IMR-90 (cell line): Measurements from ENCODE around the gene NEGR1. TPM values are rescaled to one million over a fixed set of nuclear protein-coding genes. Genes with fewer than 3 reads are reported as not detected.

Source experiments
- ATAC-seq: fragments of 200-7000 bp; cut with Tn5 transposase; 2 replicates; pipeline ENCODE4 v1.9.1; 2020; ENCODE audit warnings: low read depth, mild to moderate bottlenecking, moderate library complexity
- BruUV-seq: library from RNA; stranded (reverse); fragments of 400-500 nt; replicated peaks from 2 replicates; lab custom pipeline; 2021; lab: Mats Ljungman, UMichigan
- CTCF ChIA-PET: fragments of 300-600 bp; formaldehyde crosslinking; extraction: SDS; loops from one replicate; lab custom pipeline; 2021; ENCODE audit warnings: antibody characterized with exemption; lab: Yijun Ruan, JAX
- POLR2A ChIA-PET: fragments of 300-600 bp; sonication (Branson Sonifier 250); formaldehyde crosslinking; loops from one replicate; lab custom pipeline; 2022; ENCODE audit warnings: antibody characterized with exemption; ENCODE audit not compliant: unreplicated experiment; lab: Charles Lee
- DNase-seq: peaks from one replicate; pipeline ENCODE4 v3.0.0; 2013
- H2AFZ ChIP-seq: replicated peaks from 2 replicates; pipeline ENCODE3; 2013; ENCODE audit warnings: low read length, mild to moderate bottlenecking; ENCODE audit not compliant: poor library complexity
- H2AK5ac ChIP-seq: 2 replicates; pipeline ENCODE4 v1.6.1; 2013; ENCODE audit warnings: low read depth, low read length, inconsistent platforms
- H2AK9ac ChIP-seq: replicated peaks from 2 replicates; pipeline ENCODE3; 2013; ENCODE audit warnings: mild to moderate bottlenecking, low read depth, low read length, moderate library complexity; ENCODE audit not compliant: poor library complexity
- H2BK120ac ChIP-seq: 2 replicates; pipeline ENCODE4 v1.6.1; 2013; ENCODE audit warnings: low read depth, low read length, inconsistent platforms
- H2BK15ac ChIP-seq: 3 replicates; pipeline ENCODE4 v1.6.1; 2013; ENCODE audit warnings: low read depth, low read length, inconsistent platforms
- H2BK20ac ChIP-seq: 2 replicates; pipeline ENCODE4 v1.6.1; 2013; ENCODE audit warnings: low read depth, mild to moderate bottlenecking, inconsistent platforms, low read length, moderate library complexity
- H2BK5ac ChIP-seq: 2 replicates; pipeline ENCODE4 v1.6.1; 2013; ENCODE audit warnings: mild to moderate bottlenecking, low read depth, low read length, inconsistent platforms; ENCODE audit not compliant: poor library complexity, severe bottlenecking
- H3K14ac ChIP-seq: replicated peaks from 2 replicates; pipeline ENCODE4 v1.6.1; 2013; ENCODE audit warnings: low read depth, low read length, inconsistent platforms
- H3K18ac ChIP-seq: 2 replicates; pipeline ENCODE4 v1.6.1; 2013; ENCODE audit warnings: low read depth, low read length, control low read depth
- H3K23ac ChIP-seq: 2 replicates; pipeline ENCODE4 v1.6.1; 2013; ENCODE audit warnings: low read depth, low read length, inconsistent platforms
- H3K27ac ChIP-seq: 2 replicates; pipeline ENCODE4 v1.5.1; 2013; ENCODE audit warnings: mild to moderate bottlenecking, control low read depth, low read length; ENCODE audit not compliant: insufficient read depth
- H3K27me3 ChIP-seq: 2 replicates; pipeline ENCODE4 v1.6.1; 2013; ENCODE audit warnings: low read length; ENCODE audit not compliant: control insufficient read depth, insufficient read depth
- H3K36me3 ChIP-seq: 2 replicates; pipeline ENCODE4 v1.6.1; 2013; ENCODE audit warnings: low read length, mixed read lengths; ENCODE audit not compliant: control insufficient read depth, insufficient read depth
- H3K4ac ChIP-seq: 2 replicates; pipeline ENCODE4 v1.6.1; 2013; ENCODE audit warnings: low read depth, low read length, inconsistent platforms
- H3K4me1 ChIP-seq: 2 replicates; pipeline ENCODE4 v1.6.1; 2013; ENCODE audit warnings: low read length, mixed read lengths; ENCODE audit not compliant: control insufficient read depth, insufficient read depth
- H3K4me2 ChIP-seq: 2 replicates; pipeline ENCODE4 v1.6.1; 2013; ENCODE audit warnings: low read depth, mild to moderate bottlenecking, control low read depth, low read length, moderate library complexity
- H3K4me3 ChIP-seq: 2 replicates; pipeline ENCODE4 v1.5.1; 2013; ENCODE audit warnings: low read depth, mild to moderate bottlenecking, control low read depth, low read length, moderate library complexity; ENCODE audit not compliant: insufficient read depth
- H3K56ac ChIP-seq: 2 replicates; pipeline ENCODE4 v1.6.1; 2013; ENCODE audit warnings: low read length, inconsistent platforms; ENCODE audit not compliant: insufficient read depth; ENCODE audit errors: extremely low read depth
- H3K79me1 ChIP-seq, 2 experiments: 2 replicates each; pipeline ENCODE4 v1.6.1; 2013; ENCODE audit warnings: low read length in 2 of 2, inconsistent platforms in 1 of 2, low read depth in 1 of 2
- H3K9ac ChIP-seq: 2 replicates; pipeline ENCODE4 v1.6.1; 2013; ENCODE audit warnings: low read depth, low read length, control low read depth
- H3K9me1 ChIP-seq: 2 replicates; pipeline ENCODE4 v1.6.1; 2013; ENCODE audit warnings: low read length, inconsistent platforms; ENCODE audit not compliant: insufficient read depth
- H3K9me3 ChIP-seq: 2 replicates; pipeline ENCODE4 v1.6.1; 2013; ENCODE audit warnings: low read length; ENCODE audit not compliant: control insufficient read depth, insufficient read depth
- H4K20me1 ChIP-seq: 2 replicates; pipeline ENCODE4 v1.6.1; 2013; ENCODE audit warnings: low read length, inconsistent platforms; ENCODE audit not compliant: insufficient read depth
- H4K5ac ChIP-seq: 2 replicates; pipeline ENCODE4 v1.6.1; 2013; ENCODE audit warnings: mild to moderate bottlenecking, low read depth, low read length, control low read depth
- H4K8ac ChIP-seq, 2 experiments: 2 replicates each; pipeline ENCODE4 v1.6.1; 2013; ENCODE audit warnings: low read depth in 2 of 2, low read length in 2 of 2, control low read depth in 1 of 2, inconsistent platforms in 1 of 2
- H4K91ac ChIP-seq: 2 replicates; pipeline ENCODE4 v1.6.1; 2013; ENCODE audit warnings: low read depth, low read length, inconsistent platforms; ENCODE audit not compliant: insufficient read depth
- BHLHE40 ChIP-seq: fragments of 150-350 bp; IDR thresholded peaks from 2 replicates; pipeline ENCODE4 v1.6.1; 2016; ENCODE audit warnings: mild to moderate bottlenecking, low read depth, low read length
- NFE2L2 ChIP-seq: fragments of 150-350 bp; IDR thresholded peaks from 2 replicates; pipeline ENCODE4 v1.6.1; 2016; ENCODE audit warnings: low read depth, mild to moderate bottlenecking, low read length
- RAD21 ChIP-seq: IDR thresholded peaks from 2 replicates; pipeline ENCODE4 v1.6.1; 2012; ENCODE audit warnings: low read length, improper control_type of control experiment
- SMC3 ChIP-seq: fragments of 150-350 bp; IDR thresholded peaks from 2 replicates; pipeline ENCODE4 v1.6.1; 2016; ENCODE audit warnings: low read depth, mild to moderate bottlenecking, antibody characterized with exemption, low read length, moderate library complexity
- WGBS, 2 experiments: methylation state at CpG; one replicate each; pipeline versions ENCODE4 v1.1.5 to v1.1.7; 2013; ENCODE audit warnings: missing lambda C conversion rate in 2 of 2; ENCODE audit not compliant: insufficient read length in 1 of 2; ENCODE audit errors: extremely low coverage in 2 of 2; 5-methylcytosine and 5-hydroxymethylcytosine counted together
- dilution Hi-C: fragments of 300-500 bp; cut with HindIII; formaldehyde crosslinking; loops from one replicate; pipeline ENCODE4 v1.14.3; 2018; ENCODE audit warnings: low sequenced_read_pairs; ENCODE audit not compliant: unreplicated experiment
- in situ Hi-C: fragments of 300-500 bp; cut with MboI; formaldehyde crosslinking; loops from 3 replicates; pipeline ENCODE4 v1.14.3; 2019; ENCODE audit warnings: low sequenced_read_pairs, inconsistent platforms, mixed read lengths
- intact Hi-C: fragments of 100-400 bp; cut with micrococcal nuclease; formaldehyde crosslinking; loops from 2 replicates; pipeline ENCODE4 v1.10.0; 2022
- polyA plus RNA-seq, 3 experiments: library from polyadenylated mRNA; depleted of rRNA; stranded (reverse); fragments of >200 nt; gene quantifications; 2 replicates each; pipeline ENCODE4 v1.2.3, GENCODE V29; 2012; ENCODE audit warnings: low replicate concordance in 1 of 3
- total RNA-seq: library from RNA; depleted of rRNA; stranded (reverse); fragments of >200 nt; gene quantifications from 2 replicates; pipeline ENCODE4 v1.2.3, GENCODE V29; 2012
- TF ChIP-seq, protein P1 (sequence below): fragments of 150-350 bp; IDR thresholded peaks from 2 replicates; pipeline ENCODE4 v1.6.1; 2017; ENCODE audit warnings: mild to moderate bottlenecking, antibody characterized with exemption, low read length, low read depth

The NEGR1 gene
- total and polyA plus RNA-seq, 2 of the 4 experiments (the other 2 are of a cell fraction), result 5.1 to 9.1 TPM

DNA sequence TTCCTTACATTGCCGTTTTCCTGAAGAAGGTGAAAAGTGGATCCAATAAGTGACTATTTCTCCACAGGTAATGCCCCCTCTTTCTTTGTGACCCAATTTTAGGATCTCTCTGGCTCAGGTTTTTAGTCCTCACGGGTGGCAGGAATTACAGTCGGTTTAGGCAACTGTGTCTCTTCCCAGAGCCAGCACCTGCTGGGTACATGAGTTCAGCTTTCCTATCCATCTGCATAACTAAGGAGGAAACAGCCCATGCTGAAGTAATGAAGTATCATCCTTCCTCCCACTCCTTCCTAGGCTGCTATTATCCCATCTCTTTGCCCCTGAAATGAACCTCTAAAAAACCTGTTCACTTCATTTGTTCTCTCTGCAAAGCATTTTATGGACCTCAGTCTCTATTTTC, 544.6 kb downstream of the NEGR1 start:
- CTCF ChIA-PET, result interaction anchor here (1.1 kb wide), 1 partner anchor 89 kb away, joined by 3 read pairs; no protein-coding TSS in a partner anchor

More for the DNA sequence above, 544.6 kb downstream of the NEGR1 start:
- Histone ChIP-seq H4K91ac (no peak overlapping the region), H3K14ac (no peak overlapping the region), H3K4me3 (no peak overlapping the region), H3K9me3 (no peaks in the 10 kb centered on the region), H3K79me1 (no peaks in the 10 kb centered on the region), H3K23ac (no peak overlapping the region), H3K9ac (no peak overlapping the region), H2BK120ac (no peak overlapping the region), H2AK5ac (no peak overlapping the region), H4K5ac (no peak overlapping the region), H2AFZ (no peak overlapping the region), H3K56ac (no peak overlapping the region), H2BK5ac (no peak overlapping the region), H3K9me1 (no peaks in the 10 kb centered on the region), H3K36me3 (no peaks in the 10 kb centered on the region), H3K4me1 (no peaks in the 10 kb centered on the region), H3K4me2 (no peak overlapping the region), H2AK9ac (no peak overlapping the region), H3K4ac (no peak overlapping the region), H3K27ac (no peak overlapping the region), H2BK15ac (no peak overlapping the region), H3K27me3 (no peaks in the 10 kb centered on the region), H2BK20ac (no peak overlapping the region), H3K18ac (no peak overlapping the region), H4K8ac (no peak overlapping the region), H4K20me1 (no peaks in the 10 kb centered on the region)
- DNase-seq (no peak), ATAC-seq (no peak)
- POLR2A ChIA-PET, result no interaction called here
- intact Hi-C loops, result no loop called here
- no TSS peak for BruUV-seq
- in situ Hi-C loops, result no loop called here
- no peak for TF ChIP-seq SMC3
- TF ChIP-seq NFE2L2, result no peak
- no peak for TF ChIP-seq RAD21
- TF ChIP-seq BHLHE40, result no peak
- TF ChIP-seq, protein P1, sequence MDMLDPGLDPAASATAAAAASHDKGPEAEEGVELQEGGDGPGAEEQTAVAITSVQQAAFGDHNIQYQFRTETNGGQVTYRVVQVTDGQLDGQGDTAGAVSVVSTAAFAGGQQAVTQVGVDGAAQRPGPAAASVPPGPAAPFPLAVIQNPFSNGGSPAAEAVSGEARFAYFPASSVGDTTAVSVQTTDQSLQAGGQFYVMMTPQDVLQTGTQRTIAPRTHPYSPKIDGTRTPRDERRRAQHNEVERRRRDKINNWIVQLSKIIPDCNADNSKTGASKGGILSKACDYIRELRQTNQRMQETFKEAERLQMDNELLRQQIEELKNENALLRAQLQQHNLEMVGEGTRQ, result no peak
- no CpG with 5 or more reads among the region's 3 CpGs for WGBS, 2 experiments
- dilution Hi-C loops, result no loop called here
